TTC549 (cell line): ENCODE measurements around the gene PRKD1.

Experiments
- FAIRE-seq: peaks from 2 replicates; lab custom pipeline; 2012; peaks lifted over from hg19 to GRCh38; lab: Jason Lieb, UNC

Gene PRKD1

GRCh38 chr14:29836395-29836794 lies 91.3 kb downstream of the PRKD1 start:
- FAIRE-seq = no peak

- no peak for FAIRE-seq
Observed at GRCh38 chr14:29832042-29832441, 95.6 kb downstream of the PRKD1 start.

GRCh38 chr14:29829851-29830250 lies 97.8 kb downstream of the PRKD1 start:
- no peak for FAIRE-seq

GRCh38 chr14:29823816-29824215 lies 103.8 kb downstream of the PRKD1 start:
- FAIRE-seq = no peak

GRCh38 chr14:29822430-29822709 lies 105.3 kb downstream of the PRKD1 start:
- FAIRE-seq = no peak

GRCh38 chr14:29821661-29822429 lies 105.8 kb downstream of the PRKD1 start:
- no peak for FAIRE-seq

GRCh38 chr14:29821242-29821641 lies 106.4 kb downstream of the PRKD1 start:
- no peak for FAIRE-seq

GRCh38 chr14:29820785-29821184 lies 106.9 kb downstream of the PRKD1 start:
- no peak for FAIRE-seq

- FAIRE-seq = no peak
Observed at GRCh38 chr14:29817767-29818405, 109.8 kb downstream of the PRKD1 start.

- FAIRE-seq = no peak
Observed at GRCh38 chr14:29815016-29815674, 112.5 kb downstream of the PRKD1 start.

GRCh38 chr14:29814156-29815015 lies 113.3 kb downstream of the PRKD1 start:
- no peak for FAIRE-seq

GRCh38 chr14:29810682-29811081 lies 117.0 kb downstream of the PRKD1 start:
- FAIRE-seq = no peak

- no peak for FAIRE-seq
Observed at GRCh38 chr14:29810064-29810463, 117.6 kb downstream of the PRKD1 start.

GRCh38 chr14:29806124-29806517 lies 121.5 kb downstream of the PRKD1 start:
- FAIRE-seq = no peak

GRCh38 chr14:29805415-29806123 lies 122.1 kb downstream of the PRKD1 start:
- FAIRE-seq = no peak

- FAIRE-seq = no peak
Observed at GRCh38 chr14:29804481-29805266, 123.0 kb downstream of the PRKD1 start.

GRCh38 chr14:29803045-29803444 lies 124.6 kb downstream of the PRKD1 start:
- no peak for FAIRE-seq

- FAIRE-seq = no peak
Observed at GRCh38 chr14:29802211-29802610, 125.4 kb downstream of the PRKD1 start.

- no peak for FAIRE-seq
Observed at GRCh38 chr14:29800961-29801360, 126.7 kb downstream of the PRKD1 start.

- FAIRE-seq = no peak
Observed at GRCh38 chr14:29799464-29800095, 128.1 kb downstream of the PRKD1 start.

GRCh38 chr14:29798811-29799210 lies 128.8 kb downstream of the PRKD1 start:
- no peak for FAIRE-seq
